ENCODE data around the gene ZNF524.
"Not testable (repeated sequence)": the region's sequence is repeated elsewhere in the genome, so short reads cannot be mapped to it uniquely, and the experiment has no call there.

The ZNF524 gene

GRCh38 chr19:55599842-55600661, at the start of gene ZNF524:
TSS of gene ZNF524 (plus strand) at chr19:55600288. CDS start at chr19:55602113, 1,825 bp downstream.
- DNase-seq (ENCODE audit: low read depth in 2 of 2), result peak; percentile 64 to 66

DNA sequence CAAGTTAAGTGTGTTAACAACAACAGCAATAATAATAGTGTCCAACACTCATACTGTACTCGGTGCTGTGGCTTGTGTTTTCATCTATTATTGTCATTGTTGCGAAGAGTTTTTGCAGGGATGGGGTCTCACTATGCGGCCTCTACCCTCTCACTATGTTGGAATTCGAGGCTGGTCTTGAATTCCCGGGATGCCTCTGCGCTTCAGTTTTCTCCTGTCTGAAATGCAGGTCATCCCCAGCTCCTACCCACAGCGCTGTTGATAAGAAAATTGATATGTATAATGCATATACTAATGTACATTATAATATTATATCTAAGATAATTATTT, 49.8 kb upstream of the ZNF524 start:
- DNase-seq (ENCODE audit: low read depth in 2 of 2), result no peak

- no peak for DNase-seq (ENCODE audit: low read depth in 2 of 2)
Measured at GRCh38 chr19:55552206-55552605, 47.9 kb upstream of the ZNF524 start.

GRCh38 chr19:55552620-55553019, 47.5 kb upstream of the ZNF524 start:
- no peak for DNase-seq (ENCODE audit: low read depth in 2 of 2)

GRCh38 chr19:55553217-55554182, 46.6 kb upstream of the ZNF524 start:
- DNase-seq (ENCODE audit: low read depth in 2 of 2), result no peak

DNA sequence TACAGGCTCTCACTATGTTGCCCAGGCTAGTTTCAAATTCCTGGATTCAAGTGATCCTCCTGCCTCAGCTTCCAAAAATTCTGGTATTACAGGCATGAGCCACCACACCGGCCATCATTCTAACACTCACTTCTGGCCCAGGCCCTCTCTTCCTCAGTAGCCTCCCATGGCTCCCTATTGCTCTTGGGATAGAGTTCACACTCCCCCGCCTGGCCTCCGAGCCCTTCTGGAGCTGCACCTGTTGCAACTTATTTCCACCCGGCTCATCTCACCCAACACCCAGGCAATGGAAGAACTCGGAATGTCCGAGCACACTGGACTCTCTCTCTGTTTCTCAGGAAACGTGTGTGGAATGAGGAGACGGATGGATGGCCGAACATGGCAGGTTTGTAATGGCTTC, 45.8 kb upstream of the ZNF524 start:
- DNase-seq (ENCODE audit: low read depth in 2 of 2), result no peak

DNA sequence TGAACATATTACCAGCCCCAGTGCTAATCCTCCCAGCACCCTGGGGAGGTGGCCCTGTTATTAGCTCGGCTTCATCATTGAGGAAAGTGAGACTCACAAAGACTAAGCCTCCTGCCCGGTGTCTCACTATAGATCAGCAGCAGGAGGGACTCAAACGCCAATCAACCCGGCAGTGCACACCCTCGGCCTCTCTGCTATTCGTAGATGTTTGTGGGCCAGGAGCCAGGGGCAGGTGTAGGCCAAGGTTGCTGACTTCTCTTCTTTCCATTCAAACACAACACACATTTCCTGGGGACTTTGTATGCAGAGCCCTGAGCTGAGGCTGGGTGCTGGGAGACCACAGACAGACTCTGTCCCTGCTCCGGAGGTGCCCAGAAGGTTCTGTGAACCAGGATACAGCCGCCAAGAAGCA, 45.3 kb upstream of the ZNF524 start:
- DNase-seq (ENCODE audit: low read depth in 2 of 2), result no peak

DNA sequence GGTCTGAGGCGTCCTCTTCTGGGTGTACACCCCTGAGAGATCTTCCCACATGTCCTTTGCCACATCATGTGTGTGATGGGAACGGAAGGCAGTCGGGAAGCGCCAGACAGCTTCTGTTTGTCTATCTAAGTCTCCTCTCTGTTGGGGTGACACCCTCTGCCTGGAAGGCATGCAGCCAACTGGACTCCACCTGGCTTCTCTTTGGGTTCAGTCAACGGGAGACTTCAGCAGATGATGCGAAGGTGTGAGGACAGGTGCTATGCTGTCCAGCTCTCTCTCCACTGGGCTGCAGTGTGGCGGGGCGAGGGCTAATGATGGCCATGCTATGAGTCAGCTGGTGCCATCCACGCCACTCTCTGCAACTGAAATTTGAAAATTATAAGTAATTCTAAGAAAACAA, 40.4 kb upstream of the ZNF524 start:
- no peak for DNase-seq (ENCODE audit: low read depth in 2 of 2)

GRCh38 chr19:55563261-55563690, 36.8 kb upstream of the ZNF524 start:
- no peak for DNase-seq (ENCODE audit: low read depth in 2 of 2)

- no peak for DNase-seq (ENCODE audit: low read depth in 2 of 2)
Measured at GRCh38 chr19:55566823-55567222, 33.3 kb upstream of the ZNF524 start.

DNA sequence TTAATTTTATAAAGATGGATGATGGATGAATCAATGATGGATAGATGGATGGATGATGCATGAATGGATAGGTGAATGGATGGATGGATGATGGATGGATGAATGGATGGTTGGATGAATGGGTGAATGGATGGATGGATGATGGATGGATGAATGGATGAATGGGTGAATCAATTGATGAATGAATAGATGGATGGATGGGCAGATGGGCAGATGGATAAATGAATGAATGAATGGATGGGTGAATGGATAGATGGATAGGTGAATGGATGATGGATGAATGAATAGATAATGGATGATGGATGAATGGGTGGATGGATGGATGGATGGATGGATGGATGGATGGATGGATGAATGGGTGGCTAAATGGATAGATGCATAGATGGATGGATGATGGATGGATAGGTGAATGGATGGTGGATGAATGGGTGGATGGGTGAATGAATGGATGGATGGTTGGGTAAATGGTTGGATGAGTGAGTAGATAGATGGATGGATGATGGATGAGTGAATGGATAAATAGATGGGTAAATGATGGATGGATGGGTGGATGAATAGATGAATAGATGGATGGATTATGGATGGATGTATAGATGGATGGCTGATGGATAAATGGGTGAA, 32.3 kb upstream of the ZNF524 start:
- no peak for DNase-seq (ENCODE audit: low read depth in 2 of 2)

GRCh38 chr19:55569477-55569876, 30.6 kb upstream of the ZNF524 start:
- DNase-seq (ENCODE audit: low read depth in 2 of 2), result not testable (repeated sequence)

DNA sequence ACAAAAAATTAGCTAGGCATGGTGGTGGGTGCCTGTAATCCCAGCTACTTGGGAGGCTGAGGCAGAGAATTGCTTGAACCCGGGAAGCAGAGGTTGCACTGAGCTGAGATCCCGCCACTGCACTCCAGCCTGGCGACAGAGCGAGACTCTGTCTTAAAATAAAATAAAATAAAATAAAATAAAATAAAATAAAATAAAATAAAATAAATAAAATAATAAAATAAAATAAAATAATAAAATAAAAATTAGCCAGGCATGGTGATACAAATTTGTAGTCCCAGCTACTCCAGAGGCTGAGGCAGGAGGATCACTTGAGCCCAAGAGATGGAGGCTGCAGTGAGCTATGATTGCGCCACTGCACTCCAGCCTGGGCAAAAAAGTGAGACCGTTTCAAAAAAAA, 26.2 kb upstream of the ZNF524 start:
- DNase-seq (ENCODE audit: low read depth in 2 of 2), result not testable (repeated sequence)

GRCh38 chr19:55576746-55577145, 23.3 kb upstream of the ZNF524 start:
- DNase-seq (ENCODE audit: low read depth in 2 of 2), result no peak

DNA sequence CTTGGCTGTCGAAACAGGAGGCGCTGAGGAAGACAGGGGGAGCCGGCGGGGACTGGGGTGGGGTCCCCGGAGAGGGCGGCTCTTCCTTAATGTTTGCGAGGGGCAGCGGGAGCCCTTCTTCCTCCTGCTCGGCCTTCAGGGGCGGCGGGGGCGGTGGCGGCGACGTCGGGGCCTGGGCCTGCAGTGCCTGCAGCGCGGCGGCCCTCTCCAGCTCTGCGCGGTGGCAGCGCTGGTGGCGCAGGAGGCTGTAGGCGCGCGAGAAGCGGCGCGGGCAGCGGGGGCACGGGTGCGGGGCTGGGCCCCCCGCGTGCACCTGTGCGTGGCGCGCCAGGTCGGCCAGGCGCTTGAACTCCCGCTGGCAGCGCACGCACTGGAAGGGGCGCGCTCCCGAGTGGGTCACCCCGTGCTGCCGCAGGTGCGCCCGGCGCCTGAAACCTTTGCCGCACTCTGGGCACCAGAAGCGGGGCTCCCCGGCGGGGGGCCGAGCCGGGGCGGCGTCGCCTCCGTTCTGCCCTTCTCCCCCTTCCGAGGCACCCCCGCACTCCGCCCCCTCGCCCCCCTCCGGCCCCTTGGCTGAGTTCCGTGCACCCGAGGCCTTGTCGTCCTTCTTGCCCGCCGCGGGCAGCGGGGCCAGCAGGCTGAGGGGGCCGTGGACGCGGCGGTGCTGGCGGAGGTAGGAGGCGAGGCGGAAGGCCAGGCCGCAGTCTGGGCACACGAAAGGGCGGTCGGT, 21.9 kb upstream of the ZNF524 start:
- DNase-seq (ENCODE audit: low read depth in 2 of 2), result no peak

- DNase-seq (ENCODE audit: low read depth in 2 of 2), result no peak
Measured at GRCh38 chr19:55578761-55579747, 21.0 kb upstream of the ZNF524 start.

- no peak for DNase-seq (ENCODE audit: low read depth in 2 of 2)
Measured at GRCh38 chr19:55579766-55580621, 20.1 kb upstream of the ZNF524 start.

DNA sequence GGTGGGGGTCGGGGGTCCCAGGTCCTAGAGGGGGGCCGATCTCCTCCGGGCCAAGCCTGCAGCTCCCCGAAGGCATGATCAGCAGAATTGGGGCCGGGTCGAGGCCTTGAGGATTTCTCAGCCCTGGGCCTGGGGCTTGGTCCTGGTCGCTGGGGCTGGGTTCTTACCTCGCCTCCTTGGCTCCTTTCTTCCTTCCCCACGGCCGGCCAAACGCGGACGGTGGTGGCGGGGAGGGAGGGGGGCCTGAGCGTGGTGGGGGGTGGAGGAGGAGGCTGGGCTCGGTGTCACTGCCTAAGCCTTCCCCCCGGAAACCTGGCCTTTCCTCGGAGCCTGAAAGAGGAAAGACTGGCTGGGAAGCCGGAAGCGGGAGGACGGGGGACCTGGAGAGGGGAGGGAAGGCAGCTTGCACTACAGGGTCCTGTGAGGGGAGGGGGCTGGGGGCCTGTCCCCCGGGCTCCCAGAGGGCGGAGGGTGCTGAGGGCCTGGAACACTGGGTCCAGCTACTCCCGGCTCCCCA, 19.4 kb upstream of the ZNF524 start, which contains the start of gene ZNF579:
TSS of gene ZNF579 (minus strand) at position 221 of the 517 bp plus-strand sequence. CDS start 1,209 bp downstream, outside the sequence.
- DNase-seq (ENCODE audit: low read depth in 2 of 2), result peak; percentile 46 to 52

All from stimulated activated CD8-positive, alpha-beta memory T cell treated with anti-CD3 and anti-CD28 coated beads, Interleukin-7, amount 100 ng/mL, for 1 hour (primary cell).